Transverse colon (tissue), 4 donors: ENCODE results near the gene MYH7.

Experiments
- CTCF ChIP-seq, 5 experiments: fragments of 200-600 bp in 3 of 5; fragments of 450-650 bp in 2 of 5; sonication (generic) in 3 of 5; IDR thresholded peaks; 1 replicate in 2 of 5; 2 replicates in 3 of 5; pipeline ENCODE4 v1.5.1; 2016 to 2017; ENCODE audit warnings: antibody characterized with exemption in 5 of 5, inconsistent platforms in 3 of 5, mild to moderate bottlenecking in 2 of 5, moderate library complexity in 1 of 5
- EP300 ChIP-seq: sonication (generic); formaldehyde crosslinking; IDR thresholded peaks from one replicate; pipeline ENCODE4 v1.6.1; 2017; ENCODE audit warnings: antibody characterized with exemption, low read depth
- POLR2A ChIP-seq: fragments of 450-650 bp; IDR thresholded peaks from one replicate; pipeline ENCODE4 v1.6.1; 2016; ENCODE audit warnings: antibody characterized with exemption, mild to moderate bottlenecking, moderate library complexity
- POLR2AphosphoS5 ChIP-seq, 3 donors: sonication (generic); formaldehyde crosslinking; IDR thresholded peaks; one replicate each; pipeline ENCODE4 v1.6.1; 2016; ENCODE audit warnings: antibody characterized with exemption in 3 of 3

DNA sequence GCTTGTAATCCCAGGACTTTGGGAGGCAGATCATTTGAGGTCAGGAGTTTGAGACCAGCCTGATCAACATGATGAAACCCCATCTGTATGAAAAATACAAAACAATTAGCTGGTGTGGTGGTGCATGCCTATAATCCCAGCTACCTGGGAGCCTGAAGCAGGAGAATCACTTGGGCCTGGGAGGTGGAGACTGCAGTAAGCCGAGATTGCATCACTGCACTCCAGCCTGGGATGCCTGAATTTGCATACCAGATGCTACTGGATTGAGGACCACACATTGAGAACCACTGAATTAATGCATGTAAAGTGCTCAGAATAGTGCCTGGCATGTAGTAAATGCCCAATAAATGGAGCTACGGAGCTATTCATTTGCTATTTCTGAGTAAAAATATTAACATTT is 14.9 kb upstream of the MYH7 start:
- TF ChIP-seq CTCF (IDR thresholded peaks at IDR 0.05) (no peak), EP300 (no peak), POLR2A (no peak), POLR2AphosphoS5 (IDR thresholded peaks at IDR 0.05) (no peak)
